Mucosa of descending colon (tissue), 3 donors: ENCODE data around the gene CD40. TPM values are rescaled to one million over a fixed set of nuclear protein-coding genes. Genes with fewer than 3 reads are reported as not detected.

Experiments
- ATAC-seq: fragments of 200-7000 bp; cut with Tn5 transposase; one replicate; pipeline ENCODE4 v1.9.1; 2020; ENCODE audit warnings: mild to moderate bottlenecking, moderate library complexity
- DNase-seq, 3 donors: peaks; one replicate each; pipeline ENCODE4 v3.0.0-alpha.2; 2020
- H3K36me3 ChIP-seq: fragments of 200-600 bp; one replicate; pipeline ENCODE4 v1.8.0; 2021; ENCODE audit warnings: low read depth, mild to moderate bottlenecking
- H3K4me1 ChIP-seq: fragments of 200-600 bp; one replicate; pipeline ENCODE4 v1.8.0; 2021; ENCODE audit warnings: low read depth, mild to moderate bottlenecking
- H3K4me3 ChIP-seq: fragments of 200-600 bp; one replicate; pipeline ENCODE4 v1.8.0; 2021; ENCODE audit warnings: mild to moderate bottlenecking
- H3K9me3 ChIP-seq: fragments of 200-600 bp; one replicate; pipeline ENCODE4 v1.8.0; 2021; ENCODE audit warnings: mild to moderate bottlenecking
- intact Hi-C, 2 donors: fragments of 100-400 bp; cut with DNase I in 1 of 2; cut with micrococcal nuclease in 1 of 2; formaldehyde crosslinking; loops; one replicate each; pipeline versions ENCODE4 v1.11.0 to v1.11.1; 2022; cut with DNase I, micrococcal nuclease
- total RNA-seq, 3 donors: library from RNA; stranded (reverse); fragmentation: NEBNext Ultra II Directional in 2 of 3; extraction: Animal tissue kit (Norgen Biotek cat#: 25700) in 2 of 3; gene quantifications; one replicate each; pipeline versions ENCODE4 v1.2.1 to v1.2.4, GENCODE V29; 2021 to 2023
- TF ChIP-seq, protein P1 (sequence below): fragments of 200-600 bp; IDR thresholded peaks from one replicate; pipeline ENCODE4 v1.8.0; 2022; ENCODE audit warnings: antibody characterized with exemption, mild to moderate bottlenecking
- donor health status: DM: no; HTN: no; CAD: no; lungs with moderate emphysema.
- donor health status: DM: no; HTN: no; CAD: no.
- donor health status: DM: no; HTN: yes; CAD: no.

Gene CD40
- total RNA-seq, 3 donors from 2014 or later, result 2.8 to 10.0 (median 6.0) TPM

DNA sequence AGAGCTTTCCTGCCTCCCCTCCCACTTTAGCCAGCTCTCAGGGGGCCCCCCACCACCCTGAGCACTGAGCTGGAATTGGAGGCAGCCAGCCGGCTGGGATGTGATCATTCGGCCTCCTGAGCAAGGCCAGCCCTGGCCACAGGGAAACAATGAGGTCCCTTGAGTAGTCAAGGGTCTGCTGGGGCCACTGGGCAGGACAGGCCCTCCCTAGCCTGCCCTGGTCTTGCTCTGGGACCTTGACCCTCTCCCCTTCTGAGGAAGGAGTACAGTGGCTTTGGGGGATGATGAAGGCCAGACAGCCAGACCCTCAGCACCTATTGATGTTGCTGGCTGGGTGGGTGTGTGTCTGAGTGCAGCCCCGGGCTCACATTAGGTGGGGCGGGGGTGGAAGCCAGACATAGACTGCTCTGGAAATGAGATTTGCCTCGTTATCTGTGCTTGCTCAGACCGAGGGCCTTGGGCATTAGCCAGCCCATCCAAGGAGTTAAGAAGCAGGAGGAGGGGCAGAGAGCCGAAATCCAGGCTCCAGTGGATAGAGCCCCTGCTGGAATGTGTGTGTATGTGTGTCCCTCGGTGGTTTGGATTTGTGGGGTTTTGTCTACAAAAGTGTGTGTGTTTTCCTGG lies 21.3 kb downstream of the CD40 start:
- ATAC-seq (no peak), DNase-seq (no peak)
- H3K4me3 ChIP-seq, result no peak overlapping the region
- no peaks in the 10 kb centered on the region for H3K4me1 ChIP-seq
- intact Hi-C loops, result no loop called here
- H3K9me3 ChIP-seq, result no peaks in the 10 kb centered on the region
- H3K36me3 ChIP-seq, result no peaks in the 10 kb centered on the region
- TF ChIP-seq, protein P1, sequence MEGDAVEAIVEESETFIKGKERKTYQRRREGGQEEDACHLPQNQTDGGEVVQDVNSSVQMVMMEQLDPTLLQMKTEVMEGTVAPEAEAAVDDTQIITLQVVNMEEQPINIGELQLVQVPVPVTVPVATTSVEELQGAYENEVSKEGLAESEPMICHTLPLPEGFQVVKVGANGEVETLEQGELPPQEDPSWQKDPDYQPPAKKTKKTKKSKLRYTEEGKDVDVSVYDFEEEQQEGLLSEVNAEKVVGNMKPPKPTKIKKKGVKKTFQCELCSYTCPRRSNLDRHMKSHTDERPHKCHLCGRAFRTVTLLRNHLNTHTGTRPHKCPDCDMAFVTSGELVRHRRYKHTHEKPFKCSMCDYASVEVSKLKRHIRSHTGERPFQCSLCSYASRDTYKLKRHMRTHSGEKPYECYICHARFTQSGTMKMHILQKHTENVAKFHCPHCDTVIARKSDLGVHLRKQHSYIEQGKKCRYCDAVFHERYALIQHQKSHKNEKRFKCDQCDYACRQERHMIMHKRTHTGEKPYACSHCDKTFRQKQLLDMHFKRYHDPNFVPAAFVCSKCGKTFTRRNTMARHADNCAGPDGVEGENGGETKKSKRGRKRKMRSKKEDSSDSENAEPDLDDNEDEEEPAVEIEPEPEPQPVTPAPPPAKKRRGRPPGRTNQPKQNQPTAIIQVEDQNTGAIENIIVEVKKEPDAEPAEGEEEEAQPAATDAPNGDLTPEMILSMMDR, result no peak

DNA sequence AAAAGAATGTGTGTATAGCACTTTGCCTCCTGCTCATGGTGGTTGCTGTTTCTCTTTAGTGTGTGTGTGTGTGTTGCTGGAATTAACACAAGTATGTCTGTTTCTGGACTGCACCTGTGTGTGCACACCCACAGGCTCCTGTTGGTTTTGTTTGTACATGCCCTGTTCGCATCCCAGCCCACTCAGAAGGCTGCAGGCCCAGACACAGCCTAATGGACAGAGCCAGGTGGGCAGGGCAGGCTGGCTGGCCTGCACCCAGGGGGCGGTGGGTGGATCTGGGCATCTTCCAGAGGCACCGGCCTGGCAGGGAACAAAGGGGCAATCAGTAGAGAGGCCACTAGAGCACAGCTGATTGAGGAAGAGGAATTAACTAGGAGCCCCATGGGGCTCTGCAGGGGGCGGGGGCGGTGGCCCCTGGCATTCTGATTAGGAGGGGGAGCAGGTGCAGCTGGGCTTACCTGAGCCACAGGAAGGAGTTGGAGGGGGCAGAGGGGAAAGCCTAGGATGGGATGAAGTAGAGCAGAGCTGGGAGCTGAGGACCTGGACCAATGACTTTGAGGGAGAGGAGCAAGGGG lies 21.9 kb downstream of the CD40 start:
- Histone ChIP-seq H3K9me3 (no peaks in the 10 kb centered on the region), H3K36me3 (no peaks in the 10 kb centered on the region), H3K4me1 (no peaks in the 10 kb centered on the region), H3K4me3 (no peak overlapping the region)
- no peak for ATAC-seq
- TF ChIP-seq, protein P1, result no peak
- intact Hi-C loops, result no loop called here
- no peak for DNase-seq

DNA sequence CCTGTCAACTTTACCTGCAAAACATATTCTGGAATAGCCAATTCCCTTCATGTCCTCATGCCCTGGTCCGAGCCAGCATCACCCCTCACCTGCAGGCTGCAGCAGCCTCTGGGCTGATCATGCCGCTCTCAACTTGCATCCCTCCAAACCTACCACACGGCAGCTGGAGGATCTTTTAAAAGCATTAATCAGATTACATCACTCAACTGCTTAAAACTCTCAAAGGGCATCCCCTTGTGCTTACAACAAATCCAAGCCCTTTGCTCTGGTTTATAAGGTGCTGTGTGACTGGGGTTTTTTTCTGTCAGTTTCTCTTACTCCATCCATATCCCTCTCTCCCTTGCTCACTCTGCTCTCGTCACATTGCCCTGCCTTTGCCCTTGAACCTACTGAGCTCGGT lies 24.0 kb downstream of the CD40 start:
- H3K36me3 ChIP-seq, result no peaks in the 10 kb centered on the region
- no peak overlapping the region for H3K4me3 ChIP-seq
- no peaks in the 10 kb centered on the region for H3K9me3 ChIP-seq
- H3K4me1 ChIP-seq, result no peaks in the 10 kb centered on the region
- intact Hi-C loops, result no loop called here
- no peak for ATAC-seq
- no peak for DNase-seq
- TF ChIP-seq, protein P1, result no peak

DNA sequence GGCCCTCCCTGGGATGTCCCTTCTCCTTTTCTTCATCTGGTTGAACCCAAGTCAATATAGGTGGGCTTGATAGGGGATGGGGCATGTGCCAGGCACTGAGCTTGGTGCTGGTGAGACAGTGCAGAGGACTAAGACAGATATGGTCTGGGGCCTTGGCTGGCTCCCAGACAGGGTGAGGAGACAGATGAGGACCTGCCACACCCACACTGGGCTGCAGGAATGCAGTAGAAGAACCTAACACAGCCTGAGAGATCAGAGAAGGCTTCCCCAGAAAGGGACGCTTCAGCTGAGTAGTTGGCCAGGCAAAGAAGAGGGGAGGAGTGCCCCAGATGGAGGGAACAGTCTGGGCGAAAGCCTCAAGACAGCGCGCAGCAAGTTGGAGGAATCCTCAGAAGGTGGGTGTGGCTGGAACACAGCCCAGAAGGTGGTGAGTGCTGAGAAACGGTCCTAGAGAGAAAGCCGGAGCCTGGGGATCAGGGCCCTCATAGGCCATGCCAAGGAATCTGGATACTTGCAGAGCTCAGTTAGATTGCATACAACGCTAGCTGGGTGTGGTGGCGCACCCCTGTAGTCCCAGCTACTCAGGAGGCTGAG lies 26.4 kb downstream of the CD40 start:
- Histone ChIP-seq H3K9me3 (no peaks in the 10 kb centered on the region), H3K36me3 (no peaks in the 10 kb centered on the region), H3K4me3 (no peak overlapping the region), H3K4me1 (no peaks in the 10 kb centered on the region)
- DNase-seq (no peak), ATAC-seq (no peak)
- intact Hi-C loops, result no loop called here
- TF ChIP-seq, protein P1, result no peak

DNA sequence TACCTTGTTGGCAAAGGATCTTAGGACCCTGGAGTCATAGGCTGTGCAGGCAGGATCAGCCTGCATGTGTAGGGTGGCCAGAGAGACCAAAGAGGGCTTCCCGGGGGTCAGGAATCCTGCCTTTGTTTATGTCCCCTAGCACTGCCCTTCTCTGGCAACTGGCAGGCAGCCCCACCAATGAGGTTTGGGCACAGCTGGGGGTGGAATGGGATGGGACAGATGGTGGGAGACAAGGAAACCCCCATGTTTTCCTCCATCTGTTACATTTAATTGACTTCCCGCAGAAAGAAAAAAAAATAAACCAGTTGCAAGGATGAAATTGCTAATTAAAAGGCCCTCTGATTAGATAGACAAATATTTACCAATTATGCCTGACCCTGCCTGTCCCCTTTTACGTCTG lies 27.6 kb downstream of the CD40 start:
- Histone ChIP-seq H3K4me3 (no peak overlapping the region), H3K36me3 (no peaks in the 10 kb centered on the region), H3K4me1 (no peaks in the 10 kb centered on the region), H3K9me3 (no peaks in the 10 kb centered on the region)
- intact Hi-C loops, result no loop called here
- no peak for DNase-seq
- TF ChIP-seq, protein P1, result no peak
- no peak for ATAC-seq
